Measurements from ENCODE around the gene ZFAND3.
"Not testable (repeated sequence)": the region's sequence is repeated elsewhere in the genome, so short reads cannot be mapped to it uniquely, and the experiment has no call there.

ZFAND3 gene

GRCh38 chr6:37974943-37975342, 155.4 kb downstream of the ZFAND3 start:
- DNase-seq, result no peak

GRCh38 chr6:37977715-37978114, 158.2 kb downstream of the ZFAND3 start:
- no peak for DNase-seq

GRCh38 chr6:37979392-37980221, 160.1 kb downstream of the ZFAND3 start:
- DNase-seq, result no peak

GRCh38 chr6:37980222-37980595, 160.7 kb downstream of the ZFAND3 start:
- DNase-seq, result no peak

- DNase-seq, result no peak
Observed at GRCh38 chr6:37981626-37982025, 162.1 kb downstream of the ZFAND3 start.

- DNase-seq, result no peak
Observed at GRCh38 chr6:37982317-37982716, 162.8 kb downstream of the ZFAND3 start.

GRCh38 chr6:37983720-37984501, 164.4 kb downstream of the ZFAND3 start:
- no peak for DNase-seq

GRCh38 chr6:37984578-37984977, 165.1 kb downstream of the ZFAND3 start:
- no peak for DNase-seq

- peak; percentile 11 for DNase-seq
Observed at GRCh38 chr6:37985355-37985754, 165.8 kb downstream of the ZFAND3 start.

GRCh38 chr6:37987018-37987417, 167.5 kb downstream of the ZFAND3 start:
- no peak for DNase-seq

- no peak for DNase-seq
Observed at GRCh38 chr6:37987559-37987958, 168.0 kb downstream of the ZFAND3 start.

- DNase-seq, result no peak
Observed at GRCh38 chr6:37988127-37988526, 168.6 kb downstream of the ZFAND3 start.

- DNase-seq, result no peak
Observed at GRCh38 chr6:37988696-37989095, 169.2 kb downstream of the ZFAND3 start.

GRCh38 chr6:37990762-37991525, 171.4 kb downstream of the ZFAND3 start:
- no peak for DNase-seq

GRCh38 chr6:37992749-37993148, 173.2 kb downstream of the ZFAND3 start:
- no peak for DNase-seq

GRCh38 chr6:37993194-37993593, 173.7 kb downstream of the ZFAND3 start:
- not testable (repeated sequence) for DNase-seq

GRCh38 chr6:37993596-37993995, 174.1 kb downstream of the ZFAND3 start:
- no peak for DNase-seq

GRCh38 chr6:37994223-37994622, 174.7 kb downstream of the ZFAND3 start:
- DNase-seq, result no peak

GRCh38 chr6:37998366-37998765, 178.8 kb downstream of the ZFAND3 start:
- DNase-seq, result no peak

GRCh38 chr6:38001386-38001785, 181.9 kb downstream of the ZFAND3 start:
- no peak for DNase-seq

- no peak for DNase-seq
Observed at GRCh38 chr6:38004908-38005307, 185.4 kb downstream of the ZFAND3 start.

GRCh38 chr6:38011937-38012336, 192.4 kb downstream of the ZFAND3 start:
- no peak for DNase-seq

GRCh38 chr6:38012573-38012972, 193.0 kb downstream of the ZFAND3 start:
- DNase-seq, result no peak

Data from central memory CD4-positive, alpha-beta T cell (primary cell).